ENCODE results near the gene CTSF. TPM values are rescaled to one million over a fixed set of nuclear protein-coding genes. Genes with fewer than 3 reads are reported as not detected.

CTSF gene
- total and polyA plus RNA-seq, 2 of the 13 experiments (the other 11 are each of a cell fraction or from before 2014, with no cell fraction given) = not detected

- Histone ChIP-seq H3K27me3 (ENCODE audit: control insufficient read depth in 1 of 2, insufficient read depth in 2 of 2, low read length in 2 of 2) (peaks cover 3 to 34% of the 10 kb centered on the region in 2 experiments; a peak in 4 of 5 replicates), H3K4me1 (ENCODE audit: insufficient read depth, low read length) (no peaks in the 10 kb centered on the region), H3K4me3 (replicated peaks in 1 of 3; ENCODE audit: insufficient read depth in 1 of 3, low read depth in 2 of 3, low read length in 3 of 3) (no peak overlapping the region), H3K79me2 (ENCODE audit: insufficient read depth, low read length) (no peaks in the 10 kb centered on the region), H3K4me2 (ENCODE audit: low read depth, low read length) (no peak overlapping the region), H3K36me3 (replicated peaks in 1 of 2; ENCODE audit: control insufficient read depth in 1 of 2, insufficient read depth in 2 of 2, low read length in 2 of 2) (no peaks in the 10 kb centered on the region), H3K27ac (ENCODE audit: extremely low read length, insufficient read depth, low read length) (no peak overlapping the region), H3K9me3 (ENCODE audit: low read length) (no peaks in the 10 kb centered on the region), H3K9ac (ENCODE audit: insufficient read depth, low read depth, low read length) (no peak overlapping the region), H4K20me1 (ENCODE audit: insufficient read depth, low read length) (no peaks in the 10 kb centered on the region), H2AFZ (ENCODE audit: low read length) (no peak overlapping the region)
- FAIRE-seq (no peak), DNase-seq (ENCODE audit: low spot score) (no peak), ATAC-seq (no peak; the same call in 1 of the 3 replicates)
- CTCF ChIA-PET (ENCODE audit: low intra/inter-chr PET ratio, low total read pairs) = no interaction called here
- POLR2A ChIA-PET = no interaction called here
- TF ChIP-seq ZSCAN30 (CRISPR knock-in tag; IDR thresholded peaks at IDR 0.05) = no peak
- TF ChIP-seq CHCHD3 (CRISPR knock-in tag; IDR thresholded peaks at IDR 0.05) = no peak
- WGBS (ENCODE audit: low lambda C conversion rate) = 31% methylated on average over 5 of the region's 5 CpGs
- in situ Hi-C loops (cut with HindIII; ENCODE audit: extremely low pct_ligation_motif_present, low pct_unique_long_range_greater_than_20kb) (loop anchor here (25.0 kb wide), 1 partner anchor 267 kb away; the partner anchor contains the start of gene RCE1), intact Hi-C loops (cut with micrococcal nuclease; ENCODE audit: unreplicated experiment) (no loop called here)
- BruUV-seq (replicated peaks) = no TSS peak
Measured at GRCh38 chr11:66570079-66570849, 1.9 kb upstream of the CTSF start.

DNA sequence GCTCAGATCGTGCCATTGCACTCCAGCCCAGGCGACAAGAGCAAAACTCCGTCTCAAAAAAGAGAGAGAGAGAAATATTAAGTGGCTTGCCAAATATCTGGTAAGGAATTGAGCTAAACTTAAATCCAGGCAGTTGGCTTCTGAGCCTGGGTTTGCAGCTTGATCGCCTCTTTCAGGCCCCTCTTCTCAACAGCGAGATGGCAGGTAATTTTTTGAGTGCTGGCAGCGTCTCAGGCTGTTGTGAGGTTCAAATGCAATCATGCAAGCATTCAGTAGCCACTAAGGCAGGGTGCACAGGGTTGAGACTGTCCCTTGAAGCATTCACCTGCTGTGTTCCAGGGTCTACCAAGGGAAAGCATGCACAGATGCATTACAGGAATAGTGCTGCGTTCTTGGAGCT, 670 bp upstream of the CTSF start:
- no peak for DNase-seq (ENCODE audit: low spot score)
- no TSS peak for BruUV-seq (replicated peaks)
- WGBS (ENCODE audit: low lambda C conversion rate) = 63% methylated on average over 5 of the region's 7 CpGs
- ChIA-PET CTCF (ENCODE audit: low intra/inter-chr PET ratio, low total read pairs) (no interaction called here), POLR2A (no interaction called here)
- Histone ChIP-seq H3K4me3 (replicated peaks in 1 of 3; ENCODE audit: insufficient read depth in 1 of 3, low read depth in 2 of 3, low read length in 3 of 3) (no peak overlapping the region), H3K36me3 (replicated peaks in 1 of 2; ENCODE audit: control insufficient read depth in 1 of 2, insufficient read depth in 2 of 2, low read length in 2 of 2) (no peaks in the 10 kb centered on the region), H3K27me3 (ENCODE audit: control insufficient read depth in 1 of 2, insufficient read depth in 2 of 2, low read length in 2 of 2) (peaks cover 3 to 38% of the 10 kb centered on the region in 2 experiments; a peak in 4 of 5 replicates), H3K9ac (ENCODE audit: insufficient read depth, low read depth, low read length) (no peak overlapping the region), H3K4me1 (ENCODE audit: insufficient read depth, low read length) (no peaks in the 10 kb centered on the region), H3K9me3 (ENCODE audit: low read length) (no peaks in the 10 kb centered on the region), H3K4me2 (ENCODE audit: low read depth, low read length) (no peak overlapping the region), H3K79me2 (ENCODE audit: insufficient read depth, low read length) (no peaks in the 10 kb centered on the region), H3K27ac (ENCODE audit: extremely low read length, insufficient read depth, low read length) (no peak overlapping the region), H2AFZ (ENCODE audit: low read length) (no peak overlapping the region), H4K20me1 (ENCODE audit: insufficient read depth, low read length) (no peaks in the 10 kb centered on the region)
- no peak for FAIRE-seq
- in situ Hi-C loops (cut with HindIII; ENCODE audit: extremely low pct_ligation_motif_present, low pct_unique_long_range_greater_than_20kb) (loop anchor here (25.0 kb wide), 1 partner anchor 268 kb away; the partner anchor contains the start of gene RCE1), intact Hi-C loops (cut with micrococcal nuclease; ENCODE audit: unreplicated experiment) (no loop called here)
- no peak for ATAC-seq
- TF ChIP-seq CREBL2 (CRISPR knock-in tag; IDR thresholded peaks at IDR 0.05; ENCODE audit: borderline replicate concordance) (no peak), DNMT3B (CRISPR knock-in tag; conservative IDR thresholded peaks at IDR 0.05) (no peak), NFYC (CRISPR knock-in tag; IDR thresholded peaks at IDR 0.05) (no peak), CHD4 (IDR thresholded peaks at IDR 0.05; ENCODE audit: borderline replicate concordance, low read length) (no peak), THAP11 (CRISPR knock-in tag; IDR thresholded peaks at IDR 0.05) (no peak)
- TF ChIP-seq, protein P1, sequence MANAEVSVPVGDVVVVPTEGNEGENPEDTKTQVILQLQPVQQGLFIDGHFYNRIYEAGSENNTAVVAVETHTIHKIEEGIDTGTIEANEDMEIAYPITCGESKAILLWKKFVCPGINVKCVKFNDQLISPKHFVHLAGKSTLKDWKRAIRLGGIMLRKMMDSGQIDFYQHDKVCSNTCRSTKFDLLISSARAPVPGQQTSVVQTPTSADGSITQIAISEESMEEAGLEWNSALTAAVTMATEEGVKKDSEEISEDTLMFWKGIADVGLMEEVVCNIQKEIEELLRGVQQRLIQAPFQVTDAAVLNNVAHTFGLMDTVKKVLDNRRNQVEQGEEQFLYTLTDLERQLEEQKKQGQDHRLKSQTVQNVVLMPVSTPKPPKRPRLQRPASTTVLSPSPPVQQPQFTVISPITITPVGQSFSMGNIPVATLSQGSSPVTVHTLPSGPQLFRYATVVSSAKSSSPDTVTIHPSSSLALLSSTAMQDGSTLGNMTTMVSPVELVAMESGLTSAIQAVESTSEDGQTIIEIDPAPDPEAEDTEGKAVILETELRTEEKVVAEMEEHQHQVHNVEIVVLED (CRISPR knock-in tag; IDR thresholded peaks at IDR 0.05; ENCODE audit: borderline replicate concordance) = no peak
- TF ChIP-seq, protein P2, sequence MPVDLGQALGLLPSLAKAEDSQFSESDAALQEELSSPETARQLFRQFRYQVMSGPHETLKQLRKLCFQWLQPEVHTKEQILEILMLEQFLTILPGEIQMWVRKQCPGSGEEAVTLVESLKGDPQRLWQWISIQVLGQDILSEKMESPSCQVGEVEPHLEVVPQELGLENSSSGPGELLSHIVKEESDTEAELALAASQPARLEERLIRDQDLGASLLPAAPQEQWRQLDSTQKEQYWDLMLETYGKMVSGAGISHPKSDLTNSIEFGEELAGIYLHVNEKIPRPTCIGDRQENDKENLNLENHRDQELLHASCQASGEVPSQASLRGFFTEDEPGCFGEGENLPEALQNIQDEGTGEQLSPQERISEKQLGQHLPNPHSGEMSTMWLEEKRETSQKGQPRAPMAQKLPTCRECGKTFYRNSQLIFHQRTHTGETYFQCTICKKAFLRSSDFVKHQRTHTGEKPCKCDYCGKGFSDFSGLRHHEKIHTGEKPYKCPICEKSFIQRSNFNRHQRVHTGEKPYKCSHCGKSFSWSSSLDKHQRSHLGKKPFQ (CRISPR knock-in tag; IDR thresholded peaks at IDR 0.05; ENCODE audit: insufficient replicate concordance) = no peak
